Endothelial cell of umbilical vein (primary cell): ENCODE results near the gene PRR14.

Experiments used
- JUN ChIP-seq: IDR thresholded peaks from 2 replicates; pipeline ENCODE4 v1.6.1; 2011; ENCODE audit warnings: borderline replicate concordance, low read depth; ENCODE audit not compliant: insufficient read length, insufficient read depth
- POLR2A ChIP-seq: IDR thresholded peaks from 2 replicates; pipeline ENCODE4 v1.6.1; 2012; ENCODE audit warnings: low read depth, mild to moderate bottlenecking, control low read depth, low read length
- TF ChIP-seq, protein P1 (sequence below), 2 donors: IDR thresholded peaks; 1 replicate in 1 of 2; 2 replicates in 1 of 2; pipeline ENCODE4 v1.5.1; 2011; ENCODE audit warnings: low read length in 2 of 2, mild to moderate bottlenecking in 2 of 2, moderate library complexity in 2 of 2, control low read depth in 1 of 2, inconsistent platforms in 1 of 2, low read depth in 1 of 2; ENCODE audit not compliant: insufficient read depth in 1 of 2; ENCODE audit errors: extremely low read depth in 1 of 2
- TF ChIP-seq, protein P2 (sequence below): IDR thresholded peaks from 2 replicates; pipeline ENCODE4 v1.6.1; 2011; ENCODE audit not compliant: insufficient read depth, insufficient read length

DNA sequence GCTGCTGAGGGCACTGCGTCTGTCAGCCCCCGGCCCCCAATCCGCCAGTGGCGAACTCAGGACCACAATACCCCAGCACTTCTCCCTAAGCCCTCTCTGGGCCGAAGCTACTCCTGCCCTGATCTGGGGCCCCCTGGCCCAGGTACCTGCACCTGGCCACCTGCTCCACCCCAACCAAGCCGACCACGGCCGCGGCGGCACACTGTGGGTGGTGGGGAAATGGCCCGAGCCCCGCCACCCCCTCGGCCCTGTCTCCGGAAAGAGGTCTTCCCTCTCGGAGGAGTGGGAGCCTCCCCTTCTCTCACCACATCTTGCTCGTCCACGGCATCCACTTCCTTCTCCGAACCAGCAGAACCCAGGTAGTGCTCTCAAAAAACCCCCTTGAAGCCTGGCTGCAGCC, 4.1 kb downstream of the PRR14 start:
- TF ChIP-seq POLR2A (no peak), JUN (no peak)
- TF ChIP-seq, protein P1, sequence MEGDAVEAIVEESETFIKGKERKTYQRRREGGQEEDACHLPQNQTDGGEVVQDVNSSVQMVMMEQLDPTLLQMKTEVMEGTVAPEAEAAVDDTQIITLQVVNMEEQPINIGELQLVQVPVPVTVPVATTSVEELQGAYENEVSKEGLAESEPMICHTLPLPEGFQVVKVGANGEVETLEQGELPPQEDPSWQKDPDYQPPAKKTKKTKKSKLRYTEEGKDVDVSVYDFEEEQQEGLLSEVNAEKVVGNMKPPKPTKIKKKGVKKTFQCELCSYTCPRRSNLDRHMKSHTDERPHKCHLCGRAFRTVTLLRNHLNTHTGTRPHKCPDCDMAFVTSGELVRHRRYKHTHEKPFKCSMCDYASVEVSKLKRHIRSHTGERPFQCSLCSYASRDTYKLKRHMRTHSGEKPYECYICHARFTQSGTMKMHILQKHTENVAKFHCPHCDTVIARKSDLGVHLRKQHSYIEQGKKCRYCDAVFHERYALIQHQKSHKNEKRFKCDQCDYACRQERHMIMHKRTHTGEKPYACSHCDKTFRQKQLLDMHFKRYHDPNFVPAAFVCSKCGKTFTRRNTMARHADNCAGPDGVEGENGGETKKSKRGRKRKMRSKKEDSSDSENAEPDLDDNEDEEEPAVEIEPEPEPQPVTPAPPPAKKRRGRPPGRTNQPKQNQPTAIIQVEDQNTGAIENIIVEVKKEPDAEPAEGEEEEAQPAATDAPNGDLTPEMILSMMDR (IDR thresholded peaks at IDR 0.05; ENCODE audit: extremely low read depth in 1 of 2, insufficient read depth in 1 of 2, low read depth in 1 of 2, low read length in 2 of 2): no peak
- TF ChIP-seq, protein P2, sequence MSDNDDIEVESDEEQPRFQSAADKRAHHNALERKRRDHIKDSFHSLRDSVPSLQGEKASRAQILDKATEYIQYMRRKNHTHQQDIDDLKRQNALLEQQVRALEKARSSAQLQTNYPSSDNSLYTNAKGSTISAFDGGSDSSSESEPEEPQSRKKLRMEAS: no peak
